Fibroblast of lung (primary cell): ENCODE results near the gene ATP6V0C. TPM values are rescaled to one million over a fixed set of nuclear protein-coding genes. Genes with fewer than 3 reads are reported as not detected.

ENCODE experiments used
- DNase-seq, 2 donors: peaks; one replicate each; pipeline versions ENCODE4 v3.0.0 to v3.0.0-alpha.2; 2010; ENCODE audit warnings: low read depth in 2 of 2
- H2AFZ ChIP-seq: 2 replicates; pipeline ENCODE4 v1.5.1; 2012; ENCODE audit warnings: low read length, control low read depth, inconsistent platforms
- H3K27ac ChIP-seq: 2 replicates; pipeline ENCODE4 v1.5.1; 2011; ENCODE audit warnings: low read length, control low read depth; ENCODE audit not compliant: insufficient read depth
- H3K27me3 ChIP-seq: 2 replicates; pipeline ENCODE4 v1.5.1; 2011; ENCODE audit warnings: mild to moderate bottlenecking, low read length; ENCODE audit not compliant: control insufficient read depth, insufficient read depth
- H3K36me3 ChIP-seq: 2 replicates; pipeline ENCODE4 v1.5.1; 2011; ENCODE audit warnings: low read length; ENCODE audit not compliant: control insufficient read depth, insufficient read depth
- H3K4me1 ChIP-seq: 2 replicates; pipeline ENCODE4 v1.5.1; 2011; ENCODE audit warnings: low read length; ENCODE audit not compliant: control insufficient read depth, insufficient read depth; ENCODE audit errors: extremely low read depth
- H3K4me2 ChIP-seq: 2 replicates; pipeline ENCODE4 v1.5.1; 2011; ENCODE audit warnings: low read length, control low read depth; ENCODE audit not compliant: insufficient read depth; ENCODE audit errors: extremely low read depth
- H3K4me3 ChIP-seq, 4 experiments: fragments of 200-600 bp in 1 of 4; sonication (generic) in 1 of 4; replicated peaks in 1 of 4; 2 replicates each; pipeline ENCODE4 v1.5.1; 2011 to 2016; ENCODE audit warnings: low read length in 4 of 4, low read depth in 3 of 4, mild to moderate bottlenecking in 3 of 4, control low read depth in 2 of 4, inconsistent platforms in 1 of 4, mixed read lengths in 1 of 4; ENCODE audit not compliant: insufficient read depth in 1 of 4; ENCODE audit errors: control extremely low read depth in 1 of 4
- H3K79me2 ChIP-seq: 2 replicates; pipeline ENCODE4 v1.5.1; 2012; ENCODE audit warnings: mild to moderate bottlenecking, low read length, inconsistent platforms; ENCODE audit not compliant: control insufficient read depth, insufficient read depth
- H3K9ac ChIP-seq: 2 replicates; pipeline ENCODE4 v1.5.1; 2011; ENCODE audit warnings: mild to moderate bottlenecking, low read length, control low read depth; ENCODE audit not compliant: insufficient read depth
- H3K9me3 ChIP-seq: 2 replicates; pipeline ENCODE4 v1.5.1; 2012; ENCODE audit warnings: low read depth, low read length; ENCODE audit not compliant: control insufficient read depth, insufficient read depth
- H4K20me1 ChIP-seq: 2 replicates; pipeline ENCODE4 v1.5.1; 2011; ENCODE audit warnings: low read length; ENCODE audit not compliant: control insufficient read depth, insufficient read depth; ENCODE audit errors: extremely low read depth
- CTCF ChIP-seq, 2 donors: IDR thresholded peaks in 1 of 2; conservative IDR thresholded peaks in 1 of 2; 1 replicate in 1 of 2; 2 replicates in 1 of 2; pipeline ENCODE4 v1.5.1; 2011 to 2012; ENCODE audit warnings: low read length in 2 of 2, control low read depth in 1 of 2, inconsistent platforms in 1 of 2, low read depth in 1 of 2, mild to moderate bottlenecking in 1 of 2
- EZH2 ChIP-seq: IDR thresholded peaks from 2 replicates; pipeline ENCODE4 v1.5.1; 2012; ENCODE audit warnings: low read length, control low read depth, mild to moderate bottlenecking; ENCODE audit errors: missing control alignments
- polyA plus RNA-seq, 2 donors: library from polyadenylated mRNA; depleted of rRNA in 1 of 2; stranded (reverse) in 1 of 2; unstranded in 1 of 2; fragments of >200 nt; gene quantifications; 2 replicates each; pipeline ENCODE4 v1.2.1, GENCODE V29; 2011 to 2012; ENCODE audit warnings: missing spikeins in 1 of 2
- total RNA-seq: library from RNA; depleted of rRNA; stranded (reverse); fragments of >200 nt; gene quantifications from 2 replicates; pipeline ENCODE4 v1.2.1, GENCODE V29; 2014

The ATP6V0C gene
- total and polyA plus RNA-seq, 2 donors (not counting 1 experiment from before 2014, with no cell fraction given): 11.2 to 43.0 TPM

GRCh38 chr16:2524339-2524938 lies 10.7 kb downstream of the ATP6V0C start:
- no peaks in the 10 kb centered on the region for H4K20me1 ChIP-seq
- H3K4me2 ChIP-seq: no peak overlapping the region
- no peaks in the 10 kb centered on the region for H3K9me3 ChIP-seq
- H3K79me2 ChIP-seq: peaks cover 17% of the 10 kb centered on the region
- TF ChIP-seq CTCF (conservative IDR thresholded peaks at IDR 0.05 in 1 of 2, IDR thresholded peaks at IDR 0.05 in 1 of 2; ENCODE audit: low read depth in 1 of 2, low read length in 2 of 2): no peak
- no peak for TF ChIP-seq EZH2
- H3K36me3 ChIP-seq: peaks cover 40% of the 10 kb centered on the region
- no peak overlapping the region for H3K4me3 ChIP-seq
- H3K4me1 ChIP-seq: no peaks in the 10 kb centered on the region
- H2AFZ ChIP-seq: no peak overlapping the region
- no peak overlapping the region for H3K9ac ChIP-seq
- no peak overlapping the region for H3K27ac ChIP-seq
- DNase-seq: no peak
- no peaks in the 10 kb centered on the region for H3K27me3 ChIP-seq

GRCh38 chr16:2526135-2526534 lies 12.4 kb downstream of the ATP6V0C start:
- no peaks in the 10 kb centered on the region for H4K20me1 ChIP-seq
- H3K9ac ChIP-seq: no peak overlapping the region
- no peak overlapping the region for H3K4me2 ChIP-seq
- peaks cover 9% of the 10 kb centered on the region for H3K79me2 ChIP-seq
- no peak for DNase-seq
- peaks cover 46% of the 10 kb centered on the region for H3K36me3 ChIP-seq
- H3K27me3 ChIP-seq: no peaks in the 10 kb centered on the region
- H3K27ac ChIP-seq: no peak overlapping the region
- no peaks in the 10 kb centered on the region for H3K4me1 ChIP-seq
- no peak overlapping the region for H3K4me3 ChIP-seq
- H2AFZ ChIP-seq: no peak overlapping the region
- H3K9me3 ChIP-seq: no peaks in the 10 kb centered on the region
- no peak for TF ChIP-seq CTCF (conservative IDR thresholded peaks at IDR 0.05 in 1 of 2, IDR thresholded peaks at IDR 0.05 in 1 of 2; ENCODE audit: low read depth in 1 of 2, low read length in 2 of 2)
- TF ChIP-seq EZH2: no peak

GRCh38 chr16:2527071-2527783 lies 13.5 kb downstream of the ATP6V0C start:
- DNase-seq: no peak
- H3K4me1 ChIP-seq: peaks cover 4% of the 10 kb centered on the region
- H2AFZ ChIP-seq: no peak overlapping the region
- H3K79me2 ChIP-seq: peaks cover 1% of the 10 kb centered on the region
- H3K27me3 ChIP-seq: no peaks in the 10 kb centered on the region
- H3K9me3 ChIP-seq: no peaks in the 10 kb centered on the region
- no peak overlapping the region for H3K4me2 ChIP-seq
- no peak overlapping the region for H3K27ac ChIP-seq
- H3K36me3 ChIP-seq: peaks cover 44% of the 10 kb centered on the region
- no peak overlapping the region for H3K4me3 ChIP-seq
- H4K20me1 ChIP-seq: no peaks in the 10 kb centered on the region
- H3K9ac ChIP-seq: no peak overlapping the region
- no peak for TF ChIP-seq EZH2
- TF ChIP-seq CTCF (conservative IDR thresholded peaks at IDR 0.05 in 1 of 2, IDR thresholded peaks at IDR 0.05 in 1 of 2; ENCODE audit: low read depth in 1 of 2, low read length in 2 of 2): no peak
